ENCODE results near the gene GAB2.

GAB2 gene

DNA sequence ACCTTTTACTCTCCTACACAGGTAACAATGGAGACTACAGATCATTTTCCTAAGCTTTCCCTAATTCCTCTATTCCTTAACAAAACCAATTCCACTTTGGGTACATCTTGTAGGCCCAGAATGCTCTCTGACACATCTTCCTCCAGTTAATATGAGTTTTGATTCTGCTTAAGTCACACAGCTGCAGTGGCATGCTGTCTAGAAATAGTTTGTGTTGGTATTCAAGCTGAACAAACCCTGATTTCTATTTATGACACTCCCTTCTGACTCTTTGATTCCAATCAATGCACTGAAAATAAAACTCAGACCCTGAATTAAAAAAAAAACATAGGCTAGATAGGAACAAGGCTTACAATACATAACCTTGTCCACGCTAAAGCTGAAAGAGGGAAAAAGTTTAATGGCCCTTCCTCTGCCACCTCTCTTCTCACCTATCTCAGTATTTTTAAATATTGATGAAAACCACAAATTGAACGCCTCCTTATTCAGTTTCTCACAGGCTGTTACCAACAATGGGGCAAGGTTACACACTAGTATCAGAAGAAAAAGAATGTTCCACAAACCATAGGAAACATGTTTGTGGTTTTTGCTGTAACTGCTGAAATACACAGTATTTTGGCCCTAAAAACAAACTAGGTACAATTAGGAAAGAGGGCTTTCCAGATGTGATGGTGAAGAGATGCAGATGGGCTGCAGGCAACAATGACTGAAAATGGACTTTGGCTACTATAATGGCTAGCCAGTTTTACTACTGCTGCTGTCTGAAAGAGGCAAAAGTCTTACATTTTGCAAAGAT lies 35.7 kb upstream of the GAB2 start:
- peaks cover 12% of the 10 kb centered on the region; the same call in 1 of the 2 replicates for H3K36me3 ChIP-seq (ENCODE audit: insufficient read depth, low read length)
- TF ChIP-seq EZH2 (IDR thresholded peaks at IDR 0.05) = no peak
- no peak for TF ChIP-seq POLR2AphosphoS5 (IDR thresholded peaks at IDR 0.05; ENCODE audit: borderline replicate concordance, low read depth, low read length)
- TF ChIP-seq FOXP2 (optimal IDR thresholded peaks at IDR 0.05; ENCODE audit: control extremely low read depth, extremely low read length, insufficient read depth) = no peak
- DNase-seq (ENCODE audit: low read depth, low spot score) = no peak
- H3K4me3 ChIP-seq = no peak overlapping the region
- H3K9ac ChIP-seq (ENCODE audit: insufficient read length) = no peak overlapping the region
- H3K27ac ChIP-seq = no peak overlapping the region
- no peaks in the 10 kb centered on the region for H3K9me3 ChIP-seq (ENCODE audit: low read depth, low read length)

DNA sequence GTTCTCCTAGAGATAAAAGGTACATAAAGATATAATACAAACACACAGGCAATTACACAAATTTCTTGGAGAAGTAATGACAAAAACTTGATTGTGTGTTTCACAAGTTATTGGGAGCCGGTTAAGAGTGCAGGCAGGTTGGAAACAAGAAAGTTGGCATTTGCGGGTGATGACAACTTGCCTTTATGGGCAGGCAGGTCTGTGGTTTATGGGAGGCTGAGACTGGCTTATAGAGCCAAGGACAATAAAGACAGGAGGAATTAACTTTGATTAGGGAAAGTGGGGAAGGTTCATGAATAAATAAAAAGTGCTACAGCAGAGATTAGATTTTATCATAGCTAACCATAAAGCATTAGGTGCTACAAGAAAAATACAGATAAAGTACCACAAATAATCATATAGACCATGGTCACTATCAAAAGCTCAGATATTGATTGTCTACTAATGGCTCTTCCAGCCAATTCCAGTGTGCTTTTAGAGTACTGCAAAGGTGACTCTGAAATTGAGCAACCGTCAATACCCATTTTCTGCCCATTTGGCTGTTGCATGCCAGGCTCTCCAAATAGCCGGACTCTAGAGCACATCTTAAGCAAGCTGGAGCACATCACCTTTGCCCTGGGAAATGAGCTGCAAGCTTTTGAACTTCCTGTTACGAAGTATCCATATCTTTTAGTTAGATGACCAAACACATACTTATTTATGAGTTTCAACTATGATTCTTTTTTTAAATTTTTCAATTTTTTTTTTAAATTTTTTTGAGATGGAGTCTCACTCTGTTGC lies 33.9 kb upstream of the GAB2 start:
- Histone ChIP-seq H3K4me3 (no peak overlapping the region), H3K27ac (no peak overlapping the region), H3K9ac (ENCODE audit: insufficient read length) (no peak overlapping the region), H3K9me3 (ENCODE audit: low read depth, low read length) (no peaks in the 10 kb centered on the region), H3K36me3 (ENCODE audit: insufficient read depth, low read length) (0 out of 2 replicates have a peak, but pooled peaks cover 4% of the 10 kb centered on the region)
- no peak for DNase-seq (ENCODE audit: low read depth, low spot score)
- no peak for TF ChIP-seq FOXP2 (optimal IDR thresholded peaks at IDR 0.05; ENCODE audit: control extremely low read depth, extremely low read length, insufficient read depth)

DNA sequence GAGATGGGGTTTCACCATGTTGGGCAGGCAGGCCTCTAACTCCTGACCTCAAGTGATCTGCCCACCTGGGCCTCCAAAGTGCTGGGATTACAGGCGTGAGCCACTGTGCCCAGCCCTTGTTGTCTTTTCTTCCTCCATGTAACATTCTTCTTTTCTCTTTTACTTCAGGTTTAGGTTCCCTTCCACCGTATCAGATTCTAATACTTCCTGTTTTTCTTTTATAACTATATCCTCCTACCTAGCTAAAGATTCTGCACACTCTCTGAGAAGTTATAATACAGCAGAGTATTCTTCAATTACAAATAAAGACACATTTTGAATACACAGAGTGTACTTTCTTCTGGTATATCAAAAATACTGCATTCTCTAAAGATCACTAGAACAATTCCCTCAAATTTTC lies 33.2 kb upstream of the GAB2 start:
- DNase-seq (ENCODE audit: low read depth, low spot score) = no peak

GRCh38 chr11:78449866-78450265 lies 32.2 kb upstream of the GAB2 start:
- no peak for TF ChIP-seq EZH2 (IDR thresholded peaks at IDR 0.05)
- no peak for TF ChIP-seq FOXP2 (optimal IDR thresholded peaks at IDR 0.05; ENCODE audit: control extremely low read depth, extremely low read length, insufficient read depth)
- no peak for TF ChIP-seq POLR2AphosphoS5 (IDR thresholded peaks at IDR 0.05; ENCODE audit: borderline replicate concordance, low read depth, low read length)
- H3K9me3 ChIP-seq (ENCODE audit: low read depth, low read length) = no peaks in the 10 kb centered on the region
- DNase-seq (ENCODE audit: low read depth, low spot score) = no peak
- no peak overlapping the region for H3K4me3 ChIP-seq
- H3K27ac ChIP-seq = no peak overlapping the region
- H3K36me3 ChIP-seq (ENCODE audit: insufficient read depth, low read length) = no peaks in the 10 kb centered on the region
- no peak overlapping the region for H3K9ac ChIP-seq (ENCODE audit: insufficient read length)

More for the DNA sequence above, 33.2 kb upstream of the GAB2 start:
- no peak for TF ChIP-seq EZH2 (IDR thresholded peaks at IDR 0.05)
- TF ChIP-seq POLR2AphosphoS5 (IDR thresholded peaks at IDR 0.05; ENCODE audit: borderline replicate concordance, low read depth, low read length) = no peak
- no peak for TF ChIP-seq FOXP2 (optimal IDR thresholded peaks at IDR 0.05; ENCODE audit: control extremely low read depth, extremely low read length, insufficient read depth)
- no peak overlapping the region for H3K4me3 ChIP-seq
- H3K9ac ChIP-seq (ENCODE audit: insufficient read length) = no peak overlapping the region
- H3K27ac ChIP-seq = no peak overlapping the region
- H3K36me3 ChIP-seq (ENCODE audit: insufficient read depth, low read length) = 0 out of 2 replicates have a peak, but pooled peaks cover 3% of the 10 kb centered on the region
- no peaks in the 10 kb centered on the region for H3K9me3 ChIP-seq (ENCODE audit: low read depth, low read length)

GRCh38 chr11:78446210-78446609 lies 28.6 kb upstream of the GAB2 start:
- Histone ChIP-seq H3K9ac (ENCODE audit: insufficient read length) (no peak overlapping the region), H3K9me3 (ENCODE audit: low read depth, low read length) (no peaks in the 10 kb centered on the region), H3K4me3 (no peak overlapping the region), H3K36me3 (ENCODE audit: insufficient read depth, low read length) (peaks cover 10% of the 10 kb centered on the region), H3K27ac (no peak overlapping the region)
- DNase-seq (ENCODE audit: low read depth, low spot score) = no peak
- TF ChIP-seq EZH2 (IDR thresholded peaks at IDR 0.05) (no peak), FOXP2 (optimal IDR thresholded peaks at IDR 0.05; ENCODE audit: control extremely low read depth, extremely low read length, insufficient read depth) (no peak), POLR2AphosphoS5 (IDR thresholded peaks at IDR 0.05; ENCODE audit: borderline replicate concordance, low read depth, low read length) (no peak)

DNA sequence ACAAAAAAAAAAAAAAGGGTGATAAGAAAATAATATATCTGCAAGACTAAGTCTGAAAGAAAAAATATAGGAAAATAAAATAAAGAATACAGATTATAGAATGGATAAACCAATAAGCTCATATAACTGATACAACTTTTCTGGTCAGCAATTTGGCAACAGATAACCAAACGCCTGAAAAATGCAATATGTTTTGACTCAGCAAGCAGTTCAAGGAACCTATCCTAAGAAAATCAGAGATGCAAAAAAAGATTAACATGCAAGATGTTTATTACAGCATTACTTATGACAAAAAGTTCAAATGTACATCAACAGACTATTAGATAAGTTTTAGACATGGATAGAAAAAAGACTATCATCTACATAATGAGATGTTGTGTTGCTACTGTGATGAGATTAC lies 27.1 kb upstream of the GAB2 start:
- peaks cover 10% of the 10 kb centered on the region for H3K36me3 ChIP-seq (ENCODE audit: insufficient read depth, low read length)
- no peak for TF ChIP-seq FOXP2 (optimal IDR thresholded peaks at IDR 0.05; ENCODE audit: control extremely low read depth, extremely low read length, insufficient read depth)
- no peak for TF ChIP-seq EZH2 (IDR thresholded peaks at IDR 0.05)
- no peak for TF ChIP-seq POLR2AphosphoS5 (IDR thresholded peaks at IDR 0.05; ENCODE audit: borderline replicate concordance, low read depth, low read length)
- no peak overlapping the region for H3K4me3 ChIP-seq
- no peak overlapping the region for H3K9ac ChIP-seq (ENCODE audit: insufficient read length)
- DNase-seq (ENCODE audit: low read depth, low spot score) = no peak
- H3K27ac ChIP-seq = no peak overlapping the region
- H3K9me3 ChIP-seq (ENCODE audit: low read depth, low read length) = no peaks in the 10 kb centered on the region

DNA sequence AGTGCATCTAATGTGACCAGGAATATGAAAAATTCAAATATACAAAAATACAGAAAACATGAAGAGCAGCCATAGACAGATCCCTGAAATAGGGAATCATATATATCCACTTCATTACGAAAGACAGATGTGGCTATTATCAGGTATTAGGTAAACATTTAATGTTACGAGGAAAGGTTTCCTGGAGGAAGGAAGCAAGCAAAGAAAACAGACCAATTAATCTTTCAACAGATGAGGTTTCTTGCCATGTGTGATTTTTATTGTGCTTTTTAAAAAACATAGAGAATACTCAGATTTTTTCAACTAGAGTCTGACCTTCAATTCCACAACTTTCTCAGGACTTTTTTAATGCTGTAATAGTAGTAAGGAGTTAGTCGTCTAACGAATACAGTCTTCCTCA lies 24.3 kb upstream of the GAB2 start:
- Histone ChIP-seq H3K4me3 (no peak overlapping the region), H3K36me3 (ENCODE audit: insufficient read depth, low read length) (peaks cover 10% of the 10 kb centered on the region), H3K27ac (no peak overlapping the region), H3K9ac (ENCODE audit: insufficient read length) (no peak overlapping the region), H3K9me3 (ENCODE audit: low read depth, low read length) (no peaks in the 10 kb centered on the region)
- no peak for TF ChIP-seq EZH2 (IDR thresholded peaks at IDR 0.05)
- TF ChIP-seq POLR2AphosphoS5 (IDR thresholded peaks at IDR 0.05; ENCODE audit: borderline replicate concordance, low read depth, low read length) = no peak
- TF ChIP-seq FOXP2 (optimal IDR thresholded peaks at IDR 0.05; ENCODE audit: control extremely low read depth, extremely low read length, insufficient read depth) = no peak
- no peak for DNase-seq (ENCODE audit: low read depth, low spot score)

DNA sequence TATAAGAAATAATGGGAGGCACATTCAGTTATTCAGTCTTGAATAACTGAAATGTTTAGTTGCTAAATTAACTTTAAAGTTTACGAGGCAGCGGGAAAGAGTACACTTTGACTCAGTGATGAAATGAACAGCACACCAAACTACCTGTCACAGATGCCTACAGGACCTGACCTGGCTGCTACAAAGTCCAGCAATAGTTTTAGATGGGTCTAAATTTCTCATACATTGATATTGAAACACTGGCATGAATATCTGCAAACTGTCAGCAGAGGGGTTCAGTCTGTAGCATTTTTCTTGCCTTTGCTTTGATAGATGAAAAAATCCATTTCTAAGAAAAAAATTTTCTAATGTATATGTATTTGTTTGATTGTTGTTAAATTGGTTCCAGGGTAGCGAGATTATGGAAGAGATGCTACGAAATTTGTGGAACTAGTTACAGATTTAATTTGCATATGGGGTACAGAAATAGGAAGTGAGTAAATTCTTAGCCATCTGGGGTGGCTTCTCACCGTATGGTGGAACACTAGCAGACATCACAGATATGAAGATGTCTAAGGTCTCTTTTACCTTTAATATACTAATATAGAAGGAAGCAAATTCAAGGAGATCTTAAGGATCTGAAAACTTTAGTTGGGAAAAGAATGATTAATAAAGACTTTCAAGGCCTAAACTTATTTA lies 20.8 kb upstream of the GAB2 start:
- DNase-seq (ENCODE audit: low read depth, low spot score) = no peak
- no peak overlapping the region for H3K27ac ChIP-seq

More for the DNA sequence above, 20.8 kb upstream of the GAB2 start:
- Histone ChIP-seq H3K36me3 (ENCODE audit: insufficient read depth, low read length) (peaks cover 6% of the 10 kb centered on the region), H3K9me3 (ENCODE audit: low read depth, low read length) (no peaks in the 10 kb centered on the region), H3K4me3 (no peak overlapping the region), H3K9ac (ENCODE audit: insufficient read length) (no peak overlapping the region)
- no peak for TF ChIP-seq POLR2AphosphoS5 (IDR thresholded peaks at IDR 0.05; ENCODE audit: borderline replicate concordance, low read depth, low read length)
- TF ChIP-seq FOXP2 (optimal IDR thresholded peaks at IDR 0.05; ENCODE audit: control extremely low read depth, extremely low read length, insufficient read depth) = no peak
- TF ChIP-seq EZH2 (IDR thresholded peaks at IDR 0.05) = no peak

All from SK-N-MC (cell line).